Measurements from ENCODE around the gene TMEM270. TPM values are rescaled to one million over a fixed set of nuclear protein-coding genes. Genes with fewer than 3 reads are reported as not detected.

The TMEM270 gene
- total and polyA plus RNA-seq, 2 of the 4 experiments (the other 2 are of a cell fraction), result 0.17 TPM; not detected in 1

DNA sequence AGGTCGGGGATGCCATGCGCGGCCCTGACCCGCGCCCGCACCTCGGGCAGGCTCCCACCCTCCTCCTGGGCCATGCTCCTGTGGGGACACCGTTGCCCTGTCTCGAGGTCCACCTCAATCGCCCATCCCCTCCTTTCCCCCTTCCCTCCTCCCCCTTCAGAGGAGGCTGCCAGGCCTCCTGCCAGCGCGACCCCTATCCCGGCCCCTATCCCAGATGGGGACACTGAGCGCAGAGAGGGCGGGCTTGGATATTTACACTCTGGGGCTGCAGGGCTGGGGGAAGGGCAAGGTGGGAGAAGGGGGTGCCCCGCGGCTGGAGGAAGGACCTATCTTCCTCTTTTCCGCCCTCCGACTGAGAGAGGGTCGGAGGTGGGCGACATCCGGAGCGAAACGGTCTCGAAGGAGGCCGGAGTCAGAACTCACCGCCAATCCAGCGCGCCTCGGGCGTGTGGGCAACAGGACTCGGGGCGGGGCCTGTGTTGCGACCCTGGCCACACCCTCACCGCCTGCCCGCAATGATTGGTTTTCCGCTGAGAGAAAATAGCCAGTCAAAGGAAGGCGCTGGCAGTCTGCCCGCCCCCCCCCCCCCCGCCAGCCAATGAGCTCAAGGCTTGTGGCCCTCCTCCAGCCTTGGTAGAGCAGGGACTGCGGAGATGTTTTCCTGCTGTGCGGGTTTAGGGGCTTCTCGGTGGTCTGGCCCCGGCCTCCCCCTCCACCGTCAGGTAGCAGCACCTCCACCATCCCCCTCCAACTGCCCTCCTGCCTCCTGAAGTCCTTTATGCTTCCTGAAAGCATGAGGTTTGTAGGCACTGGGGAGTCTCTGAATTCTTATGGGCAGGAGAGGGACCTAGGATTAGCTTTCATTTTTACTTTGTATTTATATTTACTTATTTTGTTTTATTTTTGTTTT lies 18.6 kb upstream of the TMEM270 start, which contains the start of gene METTL27:
Gene METTL27, minus strand, starts transcription at position 450 of the 910 bp plus-strand sequence. Its CDS starts 376 bp downstream, at position 74.
- no peak for TF ChIP-seq MXI1 (IDR thresholded peaks at IDR 0.05; ENCODE audit: borderline replicate concordance, low read depth, low read length)
- peak; percentile 85 for TF ChIP-seq POLR2A (IDR thresholded peaks at IDR 0.05; ENCODE audit: low read depth, low read length)
- TF ChIP-seq MAZ (IDR thresholded peaks at IDR 0.05; ENCODE audit: borderline replicate concordance, low read depth, low read length), result 0 out of 2 replicates have a peak, but pooled peaks have one; percentile 8
- no peaks in the 10 kb centered on the region for H4K20me1 ChIP-seq (ENCODE audit: insufficient read depth, low read length)
- peak within 1 kb of the TSS; percentile 95 for H3K9ac ChIP-seq (ENCODE audit: low read depth, low read length)
- H3K4me2 ChIP-seq (ENCODE audit: low read depth, low read length), result peak within 1 kb of the TSS; percentile 95
- no CpG with 5 or more reads among the region's 45 CpGs for WGBS, 2 experiments (ENCODE audit: extremely low coverage in 2 of 2, insufficient read length in 1 of 2)
- H4K5ac ChIP-seq (ENCODE audit: low read depth, low read length), result peak within 1 kb of the TSS; percentile 90
- peaks cover 5 to 20% of the 10 kb centered on the region in 2 experiments for H3K79me1 ChIP-seq (ENCODE audit: low read depth in 1 of 2, low read length in 2 of 2)
- peak within 1 kb of the TSS; percentile 81; the same call in 1 of the 2 replicates for H3K56ac ChIP-seq (ENCODE audit: extremely low read depth, insufficient read depth, low read length)
- H2BK120ac ChIP-seq (ENCODE audit: low read depth, low read length), result peak within 1 kb of the TSS; percentile 83
- H3K9me1 ChIP-seq (ENCODE audit: insufficient read depth, low read length), result peaks cover 4% of the 10 kb centered on the region; the same call in 1 of the 2 replicates
- peak within 1 kb of the TSS; percentile 95 for H2AFZ ChIP-seq (replicated peaks; ENCODE audit: low read length, poor library complexity)
- H2BK15ac ChIP-seq (ENCODE audit: low read depth, low read length), result peak within 1 kb of the TSS; percentile 64; the same call in 1 of the 3 replicates
- peak within 1 kb of the TSS; percentile 93 for H3K27ac ChIP-seq (ENCODE audit: insufficient read depth, low read length)
- H3K4me3 ChIP-seq (ENCODE audit: insufficient read depth, low read depth, low read length), result peak within 1 kb of the TSS; percentile 92
- H2BK20ac ChIP-seq (ENCODE audit: low read depth, low read length), result no peak within 1 kb of the TSS
- H3K14ac ChIP-seq (replicated peaks; ENCODE audit: low read depth, low read length), result peak within 1 kb of the TSS; percentile 98
- H4K91ac ChIP-seq (ENCODE audit: insufficient read depth, low read depth, low read length), result peak within 1 kb of the TSS; percentile 81
- H4K8ac ChIP-seq (ENCODE audit: low read depth in 2 of 2, low read length in 2 of 2), result peak within 1 kb of the TSS; percentile 76 to 93; a peak in 3 of 4 replicates
- in situ Hi-C loops (cut with MboI; ENCODE audit: low sequenced_read_pairs), result no loop called here
- H3K27me3 ChIP-seq (ENCODE audit: control insufficient read depth, insufficient read depth, low read length), result no peaks in the 10 kb centered on the region
- H3K9me3 ChIP-seq (ENCODE audit: control insufficient read depth, insufficient read depth, low read length), result no peaks in the 10 kb centered on the region
- H3K36me3 ChIP-seq (ENCODE audit: control insufficient read depth, insufficient read depth, low read length), result no peaks in the 10 kb centered on the region; the same call in 1 of the 2 replicates
- H2AK5ac ChIP-seq (ENCODE audit: low read depth, low read length), result peak within 1 kb of the TSS; percentile 87
- peak within 1 kb of the TSS; percentile 94 for H3K23ac ChIP-seq (ENCODE audit: low read depth, low read length)
- no TSS peak for BruUV-seq (replicated peaks)
- CTCF ChIA-PET, result interaction anchor here (0.6 to 0.8 kb wide), 5 partner anchors 13 to 1603 kb away, joined by 3 to 4 read pairs (median 3); no protein-coding TSS in a partner anchor
- ATAC-seq (ENCODE audit: low read depth), result peak; percentile 99
- peak within 1 kb of the TSS; percentile 78 for H3K18ac ChIP-seq (ENCODE audit: low read depth, low read length)
- H3K4me1 ChIP-seq (ENCODE audit: control insufficient read depth, insufficient read depth, low read length), result no peaks in the 10 kb centered on the region; the same call in 1 of the 2 replicates
- peak within 1 kb of the TSS; percentile 84 for H2AK9ac ChIP-seq (replicated peaks; ENCODE audit: low read depth, low read length, poor library complexity)
- intact Hi-C loops (cut with micrococcal nuclease), result no loop called here
- peak within 1 kb of the TSS; percentile 95 for H3K4ac ChIP-seq (ENCODE audit: low read depth, low read length)
- POLR2A ChIA-PET (ENCODE audit: unreplicated experiment), result interaction anchor here (0.6 to 1.3 kb wide), 4 partner anchors 8 to 1997 kb away, joined by 3 to 10 read pairs (median 8); no protein-coding TSS in a partner anchor
- peak; percentile 91 for DNase-seq
- dilution Hi-C loops (cut with HindIII; ENCODE audit: low sequenced_read_pairs, unreplicated experiment), result no loop called here
- H2BK5ac ChIP-seq (ENCODE audit: low read depth, low read length, poor library complexity, severe bottlenecking), result peak within 1 kb of the TSS; percentile 87
